ENCODE results near the gene ITIH4.

DNA sequence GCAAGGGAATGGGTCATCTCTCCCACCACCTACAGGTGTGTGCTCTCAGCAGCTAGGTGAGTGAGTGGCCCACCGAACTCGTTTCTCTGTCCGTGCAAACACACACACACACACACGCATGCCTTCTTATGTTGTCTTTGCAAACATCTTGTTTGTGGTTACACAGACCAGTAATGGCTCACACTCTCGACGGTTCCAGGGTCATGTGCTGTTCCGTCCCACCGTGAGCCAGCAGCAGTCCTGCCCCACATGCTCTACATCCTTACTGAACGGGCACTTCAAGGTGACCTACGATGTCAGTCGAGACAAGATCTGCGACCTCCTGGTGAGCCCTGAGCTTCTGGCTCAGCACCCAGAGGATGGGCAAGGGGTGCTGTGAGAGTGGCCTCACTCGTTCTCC, 48.7 kb downstream of the ITIH4 start:
- TF ChIP-seq, protein P1, sequence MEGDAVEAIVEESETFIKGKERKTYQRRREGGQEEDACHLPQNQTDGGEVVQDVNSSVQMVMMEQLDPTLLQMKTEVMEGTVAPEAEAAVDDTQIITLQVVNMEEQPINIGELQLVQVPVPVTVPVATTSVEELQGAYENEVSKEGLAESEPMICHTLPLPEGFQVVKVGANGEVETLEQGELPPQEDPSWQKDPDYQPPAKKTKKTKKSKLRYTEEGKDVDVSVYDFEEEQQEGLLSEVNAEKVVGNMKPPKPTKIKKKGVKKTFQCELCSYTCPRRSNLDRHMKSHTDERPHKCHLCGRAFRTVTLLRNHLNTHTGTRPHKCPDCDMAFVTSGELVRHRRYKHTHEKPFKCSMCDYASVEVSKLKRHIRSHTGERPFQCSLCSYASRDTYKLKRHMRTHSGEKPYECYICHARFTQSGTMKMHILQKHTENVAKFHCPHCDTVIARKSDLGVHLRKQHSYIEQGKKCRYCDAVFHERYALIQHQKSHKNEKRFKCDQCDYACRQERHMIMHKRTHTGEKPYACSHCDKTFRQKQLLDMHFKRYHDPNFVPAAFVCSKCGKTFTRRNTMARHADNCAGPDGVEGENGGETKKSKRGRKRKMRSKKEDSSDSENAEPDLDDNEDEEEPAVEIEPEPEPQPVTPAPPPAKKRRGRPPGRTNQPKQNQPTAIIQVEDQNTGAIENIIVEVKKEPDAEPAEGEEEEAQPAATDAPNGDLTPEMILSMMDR (IDR thresholded peaks at IDR 0.05; ENCODE audit: low read depth, low read length) = no peak
- TF ChIP-seq EZH2phosphoT487 (IDR thresholded peaks at IDR 0.05; ENCODE audit: low read depth) = no peak

Data from OCI-LY3 (cell line).